GM12864 (cell line): Measurements from ENCODE around the gene SYTL4.

Experiments
- DNase-seq: peaks from one replicate; pipeline ENCODE4 v3.0.0-alpha.2; 2011; ENCODE audit warnings: low read depth
- H3K4me3 ChIP-seq: 2 replicates; pipeline ENCODE4 v1.5.1; 2011; ENCODE audit warnings: mild to moderate bottlenecking, low read depth, low read length, control low read depth
- TF ChIP-seq, protein P1 (sequence below): IDR thresholded peaks from 2 replicates; pipeline ENCODE4 v1.5.1; 2011; ENCODE audit warnings: low read depth, mild to moderate bottlenecking, moderate library complexity, low read length, control low read depth, inconsistent platforms; ENCODE audit errors: missing control alignments

Gene SYTL4

DNA sequence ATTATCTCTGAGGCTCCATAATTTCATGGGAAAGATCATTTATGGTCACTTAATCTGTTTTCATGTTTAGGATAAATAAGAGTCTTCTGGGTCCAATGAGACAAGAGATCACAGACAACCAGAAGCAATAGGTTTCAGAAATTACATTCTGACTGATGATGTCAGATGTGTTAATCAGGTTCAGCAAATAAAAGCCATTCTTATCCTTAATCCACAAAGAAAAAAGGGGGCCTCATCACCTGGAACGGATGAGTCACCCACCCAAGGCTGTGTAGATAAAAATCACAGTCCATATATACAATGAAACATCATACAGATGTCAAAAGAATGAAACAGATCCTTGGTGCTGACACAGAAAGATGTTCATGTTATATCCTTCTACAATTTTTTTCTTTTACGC lies 36.6 kb downstream of the SYTL4 start:
- no peak for DNase-seq
- TF ChIP-seq, protein P1, sequence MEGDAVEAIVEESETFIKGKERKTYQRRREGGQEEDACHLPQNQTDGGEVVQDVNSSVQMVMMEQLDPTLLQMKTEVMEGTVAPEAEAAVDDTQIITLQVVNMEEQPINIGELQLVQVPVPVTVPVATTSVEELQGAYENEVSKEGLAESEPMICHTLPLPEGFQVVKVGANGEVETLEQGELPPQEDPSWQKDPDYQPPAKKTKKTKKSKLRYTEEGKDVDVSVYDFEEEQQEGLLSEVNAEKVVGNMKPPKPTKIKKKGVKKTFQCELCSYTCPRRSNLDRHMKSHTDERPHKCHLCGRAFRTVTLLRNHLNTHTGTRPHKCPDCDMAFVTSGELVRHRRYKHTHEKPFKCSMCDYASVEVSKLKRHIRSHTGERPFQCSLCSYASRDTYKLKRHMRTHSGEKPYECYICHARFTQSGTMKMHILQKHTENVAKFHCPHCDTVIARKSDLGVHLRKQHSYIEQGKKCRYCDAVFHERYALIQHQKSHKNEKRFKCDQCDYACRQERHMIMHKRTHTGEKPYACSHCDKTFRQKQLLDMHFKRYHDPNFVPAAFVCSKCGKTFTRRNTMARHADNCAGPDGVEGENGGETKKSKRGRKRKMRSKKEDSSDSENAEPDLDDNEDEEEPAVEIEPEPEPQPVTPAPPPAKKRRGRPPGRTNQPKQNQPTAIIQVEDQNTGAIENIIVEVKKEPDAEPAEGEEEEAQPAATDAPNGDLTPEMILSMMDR = no peak
- no peak overlapping the region for H3K4me3 ChIP-seq

DNA sequence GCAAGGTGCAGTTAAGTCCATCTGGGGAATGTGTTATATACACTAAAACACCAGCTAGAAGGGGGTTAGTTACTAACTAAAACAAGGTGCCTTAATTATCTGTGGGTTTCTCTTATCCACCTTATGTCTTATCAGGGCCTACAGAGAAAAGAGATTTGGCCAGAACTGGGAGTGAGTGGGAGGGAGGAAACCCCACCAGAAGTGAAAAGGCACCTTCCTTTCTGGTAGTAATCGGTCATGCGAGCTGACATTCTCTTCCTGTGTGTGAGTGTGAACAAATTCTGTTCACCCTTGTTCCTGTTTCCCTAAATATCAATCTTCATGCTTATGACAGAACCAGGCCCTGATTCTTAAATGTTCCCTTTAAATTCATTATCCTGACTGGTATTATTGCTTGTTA lies 44.4 kb downstream of the SYTL4 start:
- no peak for DNase-seq

DNA sequence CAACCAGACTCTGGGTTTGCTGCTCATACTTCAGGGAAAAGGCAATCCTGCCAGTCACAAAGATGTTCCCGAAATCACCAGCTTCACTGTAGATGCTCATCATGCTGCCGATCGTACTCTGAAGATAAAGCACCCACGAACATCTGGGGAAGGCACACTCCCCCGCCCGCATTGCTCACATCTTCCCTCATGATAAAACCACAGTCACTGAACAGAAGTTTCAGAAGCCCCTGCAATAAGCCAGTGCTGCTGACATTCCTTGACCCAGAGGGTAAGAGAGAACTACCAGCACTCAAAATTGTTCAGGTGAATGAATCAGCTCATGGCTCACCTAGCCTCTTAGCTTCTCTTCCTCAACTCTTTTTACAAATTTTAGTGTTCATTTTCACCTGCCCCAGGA lies 44.8 kb downstream of the SYTL4 start:
- DNase-seq = no peak
- TF ChIP-seq, protein P1 = no peak

More for the DNA sequence above, 44.4 kb downstream of the SYTL4 start:
- TF ChIP-seq, protein P1 = no peak
- no peak overlapping the region for H3K4me3 ChIP-seq

DNA sequence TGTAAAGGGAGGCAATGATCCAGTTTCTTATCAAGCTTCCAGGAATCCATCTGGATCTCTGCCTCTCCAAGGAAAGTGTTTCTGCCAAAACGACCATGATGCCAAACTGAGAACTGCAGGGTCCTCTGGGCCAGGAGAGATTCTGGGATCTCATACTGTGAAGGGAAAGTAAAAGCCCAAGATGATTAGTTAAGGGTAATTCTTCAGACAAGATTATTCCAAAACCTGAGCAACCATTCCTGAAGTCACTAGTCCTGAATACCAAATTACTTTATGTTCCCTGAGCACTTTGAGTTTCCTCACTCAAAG lies 46.0 kb downstream of the SYTL4 start:
- no peak for DNase-seq
- H3K4me3 ChIP-seq = no peak overlapping the region
- TF ChIP-seq, protein P1 = no peak

More for the DNA sequence above, 44.8 kb downstream of the SYTL4 start:
- H3K4me3 ChIP-seq = no peak overlapping the region

DNA sequence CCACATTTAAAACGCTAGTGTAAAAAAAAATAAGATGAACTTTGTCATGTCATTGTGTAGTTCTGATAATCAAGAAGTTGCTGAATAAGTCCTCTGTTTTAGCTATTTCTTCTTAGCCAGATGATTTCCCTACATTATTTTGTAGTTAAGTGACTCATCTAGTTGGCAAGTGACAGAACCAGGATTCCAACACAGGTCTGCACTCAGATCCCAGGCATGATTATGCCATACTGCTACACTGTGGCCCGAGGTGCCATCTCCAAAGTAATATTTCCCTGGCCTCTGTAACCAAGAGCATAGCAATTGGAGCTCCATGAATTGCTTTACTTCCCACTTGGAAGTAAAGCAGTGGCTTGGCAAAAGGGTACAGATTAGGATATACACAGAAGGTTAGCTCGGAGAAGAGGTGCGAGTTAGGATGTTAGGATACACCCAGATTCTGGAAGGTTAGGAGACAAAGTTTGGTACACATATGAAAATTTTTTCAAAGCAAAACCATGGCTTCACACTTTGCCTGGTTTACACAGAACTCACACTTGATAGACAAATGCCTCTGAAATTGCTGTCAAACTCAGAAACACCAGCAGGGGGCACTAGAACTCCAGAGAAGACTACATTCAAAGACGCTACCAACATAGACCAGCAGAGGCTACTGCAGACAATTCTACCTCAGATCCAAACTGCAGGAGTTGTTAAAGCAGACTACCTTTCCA lies 46.5 kb downstream of the SYTL4 start:
- TF ChIP-seq, protein P1 = peak; percentile 73

DNA sequence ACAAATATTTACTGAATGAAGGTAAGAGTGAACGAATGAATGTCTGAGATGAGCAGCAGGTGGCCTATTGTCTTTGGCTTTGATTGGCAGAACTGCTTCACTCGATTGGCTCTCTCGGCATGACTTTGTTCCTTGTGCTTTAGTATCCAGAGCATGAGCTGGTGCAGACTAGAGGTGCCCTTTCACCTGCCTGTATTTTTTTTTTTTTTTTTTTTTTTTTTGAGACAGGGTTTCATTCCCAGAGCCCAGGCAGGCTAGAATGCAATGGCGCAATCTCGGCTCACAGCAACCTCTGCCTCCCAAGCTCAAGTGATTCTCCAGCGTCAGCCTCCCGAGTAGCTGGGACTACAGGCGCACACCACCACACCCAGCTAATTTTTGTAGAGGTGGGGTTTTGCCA lies 49.0 kb downstream of the SYTL4 start:
- no peak overlapping the region for H3K4me3 ChIP-seq
- no peak for DNase-seq
- TF ChIP-seq, protein P1 = no peak

More for the DNA sequence above, 46.5 kb downstream of the SYTL4 start:
- H3K4me3 ChIP-seq = no peak overlapping the region
- DNase-seq = peak; percentile 57

DNA sequence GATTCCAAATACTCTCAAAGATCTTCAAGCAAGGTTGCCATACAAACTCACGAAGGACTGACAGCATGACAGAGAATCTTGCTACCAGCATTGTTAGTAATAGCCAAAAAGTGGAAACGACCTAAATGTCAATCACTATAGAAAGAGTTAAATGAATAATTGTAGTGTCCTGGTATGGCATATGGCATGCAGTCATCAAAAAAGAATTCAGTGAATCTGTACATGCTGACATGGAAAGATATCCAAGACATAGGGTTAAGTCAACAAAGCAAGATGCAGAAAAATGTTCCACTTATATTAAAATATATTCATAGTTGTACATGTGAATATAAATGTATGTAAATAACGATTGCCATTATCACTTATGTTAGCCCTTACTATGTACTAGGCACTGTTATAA lies 50.3 kb downstream of the SYTL4 start:
- no peak for DNase-seq
- H3K4me3 ChIP-seq = no peak overlapping the region
- TF ChIP-seq, protein P1 = no peak
